ENCODE measurements around the gene SAA1.
"Not testable (repeated sequence)": the region's sequence is repeated elsewhere in the genome, so short reads cannot be mapped to it uniquely, and the experiment has no call there.

Gene SAA1

DNA sequence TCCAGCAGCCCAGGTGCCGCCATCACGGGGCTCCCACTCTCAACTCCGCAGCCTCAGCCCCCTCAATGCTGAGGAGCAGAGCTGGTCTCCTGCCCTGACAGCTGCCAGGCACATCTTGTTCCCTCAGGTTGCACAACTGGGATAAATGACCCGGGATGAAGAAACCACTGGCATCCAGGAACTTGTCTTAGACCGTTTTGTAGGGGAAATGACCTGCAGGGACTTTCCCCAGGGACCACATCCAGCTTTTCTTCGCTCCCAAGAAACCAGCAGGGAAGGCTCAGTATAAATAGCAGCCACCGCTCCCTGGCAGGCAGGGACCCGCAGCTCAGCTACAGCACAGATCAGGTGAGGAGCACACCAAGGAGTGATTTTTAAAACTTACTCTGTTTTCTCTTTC, at the start of gene SAA1:
SAA1 (plus strand) TSS at position 316 of the 400 bp plus-strand sequence. CDS start 624 bp downstream, outside the sequence.
- no peak for DNase-seq (ENCODE audit: low spot score)

DNA sequence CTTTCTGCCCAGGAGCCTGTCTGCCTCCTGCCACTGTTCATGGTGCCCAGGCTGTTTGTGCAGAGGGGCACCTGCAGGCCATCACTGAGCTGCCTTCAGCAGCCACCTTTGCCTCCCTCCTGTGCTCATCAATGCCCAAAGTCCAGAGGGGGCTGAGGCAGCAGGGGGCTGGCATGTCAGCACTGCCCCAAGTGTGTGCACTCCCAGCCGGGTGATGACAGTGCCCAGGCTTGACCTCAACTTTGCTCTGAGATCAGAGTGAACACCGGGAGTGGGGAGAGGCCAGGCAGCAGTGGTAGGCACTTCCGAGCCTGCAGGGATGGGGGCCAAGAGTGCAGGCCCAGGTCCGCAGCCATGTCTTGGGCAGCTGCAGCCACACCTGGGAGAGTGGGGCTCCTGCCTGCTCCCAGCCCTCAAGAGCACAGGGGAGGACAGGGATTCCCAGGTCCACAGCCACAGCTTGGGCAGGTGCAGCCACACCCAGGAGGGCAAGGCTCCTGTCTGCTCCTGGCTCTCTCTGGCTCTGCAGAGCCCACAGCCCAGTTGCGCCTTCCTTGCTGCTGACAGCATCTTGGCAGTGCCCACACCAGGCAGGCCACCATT, 44.7 kb upstream of the SAA1 start:
- no peak for DNase-seq (ENCODE audit: low spot score)

DNA sequence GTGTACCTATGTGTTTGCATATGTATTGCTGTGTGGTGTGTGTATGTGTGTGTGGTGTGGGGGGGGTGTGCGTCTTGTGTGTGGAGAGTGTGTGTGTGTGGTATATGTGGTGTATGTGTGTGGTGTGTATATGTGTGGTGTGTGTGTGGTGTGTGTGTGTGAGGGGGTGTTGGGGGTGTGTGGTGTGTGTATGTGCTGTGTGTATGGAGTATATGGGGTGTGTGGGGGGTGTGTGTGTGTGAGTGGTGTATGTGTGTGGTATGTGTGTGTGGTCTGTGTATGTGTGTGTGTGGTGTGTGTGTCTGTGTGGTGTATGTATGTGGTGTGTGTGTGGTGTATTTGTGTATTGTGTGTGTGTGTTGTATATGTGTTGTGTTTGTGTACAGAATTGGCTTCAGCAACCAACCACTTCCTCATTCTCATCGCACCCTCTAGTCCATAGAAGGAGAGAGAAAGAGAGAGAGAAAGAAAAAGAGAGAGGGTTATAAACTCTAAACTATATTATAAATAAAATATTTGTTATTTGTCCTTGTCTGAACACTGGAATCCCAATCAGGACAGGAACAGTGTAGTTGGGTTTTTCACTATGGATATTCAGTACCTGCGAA, 43.1 kb upstream of the SAA1 start:
- DNase-seq (ENCODE audit: low spot score), result no peak

DNA sequence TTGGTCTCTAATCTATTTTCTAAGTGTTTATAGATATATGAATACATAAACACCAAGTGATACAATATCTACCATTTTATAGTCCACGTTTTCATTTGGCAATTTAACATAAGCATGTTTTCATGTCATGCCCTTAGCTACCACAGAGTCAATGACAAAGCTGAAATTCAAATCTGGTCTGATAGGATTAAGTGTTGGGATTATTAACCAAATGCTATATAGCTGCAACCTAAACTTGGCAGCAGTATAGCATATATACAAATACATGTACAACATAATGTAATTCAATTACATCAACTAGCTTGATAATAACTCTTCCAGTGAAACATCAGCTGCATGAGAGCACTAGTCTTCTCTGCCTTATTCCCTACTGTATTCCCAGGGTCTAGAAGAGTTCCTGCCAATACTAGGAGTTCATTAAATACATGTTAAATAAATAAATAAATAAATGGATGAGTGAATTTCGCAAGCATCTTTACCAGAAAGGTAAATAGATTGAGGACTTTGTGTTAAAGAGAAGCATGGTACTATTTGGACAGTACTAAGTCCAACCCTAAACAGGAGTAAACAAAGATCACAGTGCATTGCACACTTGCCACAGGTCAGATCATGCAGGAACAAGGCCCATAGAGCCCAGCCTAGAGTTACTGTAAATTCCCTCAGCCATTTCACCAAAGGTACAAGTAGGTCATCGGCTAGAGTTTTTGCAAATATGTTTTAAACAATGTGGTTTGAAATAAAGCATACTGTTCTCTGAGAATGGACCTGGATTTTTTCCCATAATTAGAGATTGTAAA, 42.3 kb upstream of the SAA1 start:
- DNase-seq (ENCODE audit: low spot score), result no peak

DNA sequence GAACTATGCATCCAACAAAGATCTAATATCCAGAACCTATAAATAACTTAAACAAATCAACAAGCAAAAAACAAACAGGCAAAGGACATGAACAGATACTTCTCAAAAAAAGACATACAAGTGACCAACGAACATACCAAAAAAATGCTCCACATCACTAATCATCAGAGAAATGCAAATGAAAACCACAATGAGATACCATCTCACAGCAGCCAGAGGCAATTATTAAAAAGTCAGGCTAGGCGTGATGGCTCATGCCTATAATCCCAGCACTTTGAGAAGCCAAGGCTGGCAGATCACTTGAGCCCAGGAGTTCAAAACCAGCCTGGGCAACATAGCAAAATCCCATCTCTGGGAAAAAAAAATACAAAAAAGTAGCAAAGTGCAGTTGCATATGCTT, 40.2 kb upstream of the SAA1 start:
- no peak for DNase-seq (ENCODE audit: low spot score)

DNA sequence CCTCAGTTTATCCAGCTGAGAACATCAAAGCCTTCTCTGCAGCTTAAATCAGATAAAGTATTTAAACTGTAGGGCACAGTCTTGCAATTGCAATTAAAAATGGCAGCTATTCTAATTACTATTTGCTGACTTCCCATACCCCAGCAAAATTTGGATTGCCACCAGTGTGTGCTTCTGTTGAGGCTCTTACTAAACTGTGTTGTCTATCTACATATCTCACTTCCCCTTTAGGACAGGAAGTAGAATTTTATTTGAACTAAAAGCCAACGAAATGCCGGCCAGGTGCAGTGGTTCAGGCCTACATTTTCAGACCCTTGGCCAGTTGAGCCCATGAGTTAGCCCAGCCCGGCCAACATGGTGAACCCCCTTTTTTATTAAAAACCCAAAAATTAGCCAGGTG, 36.6 kb upstream of the SAA1 start:
- DNase-seq (ENCODE audit: low spot score), result no peak

DNA sequence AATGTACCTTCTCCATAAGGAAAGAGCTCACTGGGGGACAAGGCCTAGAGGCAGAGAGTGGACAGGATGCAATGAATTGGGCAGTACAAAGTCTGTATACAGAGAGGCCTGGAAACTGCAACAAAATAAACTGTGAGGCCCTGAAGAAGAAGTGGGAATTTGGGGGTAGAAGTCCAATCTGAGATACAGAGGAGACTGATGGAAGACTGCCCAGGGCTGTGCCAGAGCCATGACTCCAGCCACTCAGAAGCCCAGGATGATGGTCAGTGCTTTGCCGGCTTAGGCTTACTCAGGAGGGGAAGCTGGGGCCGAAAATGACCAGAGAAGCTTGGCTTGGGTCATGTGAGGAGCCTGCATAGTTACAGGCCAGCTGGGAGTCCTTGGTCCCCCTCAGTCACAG, 35.2 kb upstream of the SAA1 start:
- DNase-seq (ENCODE audit: low spot score), result no peak

DNA sequence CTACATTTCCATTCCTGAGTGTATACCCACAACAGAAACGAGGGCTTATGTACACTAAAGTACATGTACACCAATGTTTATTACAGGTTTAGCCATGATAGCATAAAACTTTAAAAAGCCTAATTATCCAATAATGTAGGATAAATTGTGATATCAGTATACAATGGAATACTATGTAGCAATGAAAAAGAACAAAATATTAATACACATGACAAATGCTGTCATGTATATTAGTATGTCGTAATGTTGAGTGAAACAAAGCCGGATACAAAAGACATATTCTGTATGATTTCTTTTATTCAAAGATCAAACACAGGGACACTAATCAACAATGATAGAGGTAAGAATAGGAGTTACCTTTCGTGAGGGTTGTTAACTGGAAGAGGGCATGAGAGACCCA, 32.2 kb upstream of the SAA1 start:
- no peak for DNase-seq (ENCODE audit: low spot score)

DNA sequence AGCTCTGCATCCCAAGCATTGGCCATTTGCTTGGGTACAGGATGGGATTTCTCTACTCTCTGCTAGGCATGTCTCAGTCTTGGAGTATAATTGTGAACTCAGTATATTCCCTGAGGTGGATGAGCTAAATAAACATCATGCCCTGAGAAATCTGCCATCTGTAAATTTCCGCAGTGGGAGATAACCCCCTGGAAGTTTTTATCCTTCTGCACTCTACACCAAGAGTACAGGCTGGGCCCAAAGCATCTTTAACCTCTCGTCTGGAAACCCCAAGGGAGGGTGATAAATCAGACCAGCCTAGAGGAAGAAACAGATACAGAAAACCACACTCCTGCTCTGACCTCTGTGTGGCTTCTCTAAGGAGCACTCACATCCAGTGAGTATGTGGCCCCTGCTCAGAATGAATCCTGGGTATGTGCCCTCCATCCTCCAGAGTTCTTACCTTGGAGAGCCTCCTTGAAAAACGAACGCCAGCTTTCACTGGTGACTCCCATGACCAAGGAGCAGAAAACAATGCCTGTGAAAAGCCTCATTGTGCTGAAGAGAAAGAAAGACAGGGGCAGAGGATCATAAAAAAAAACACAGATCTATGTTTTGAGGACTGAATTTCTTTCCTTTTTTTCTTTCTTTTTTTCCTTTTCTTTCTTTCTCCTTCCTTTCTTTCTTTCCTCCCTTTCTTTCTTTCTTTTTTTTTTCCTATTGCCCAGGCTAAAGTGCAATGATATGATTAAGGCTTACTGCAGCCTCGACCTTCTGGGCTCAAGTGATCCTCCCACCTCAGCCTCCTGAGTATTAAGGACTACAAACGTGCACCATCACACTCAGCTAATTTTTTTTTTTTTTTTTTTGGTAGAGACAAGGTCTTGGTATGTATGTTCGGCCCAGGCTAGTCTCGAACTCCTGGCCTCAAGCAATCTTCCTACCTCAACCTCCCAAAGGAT, 30.4 kb upstream of the SAA1 start:
- no peak for DNase-seq (ENCODE audit: low spot score)

DNA sequence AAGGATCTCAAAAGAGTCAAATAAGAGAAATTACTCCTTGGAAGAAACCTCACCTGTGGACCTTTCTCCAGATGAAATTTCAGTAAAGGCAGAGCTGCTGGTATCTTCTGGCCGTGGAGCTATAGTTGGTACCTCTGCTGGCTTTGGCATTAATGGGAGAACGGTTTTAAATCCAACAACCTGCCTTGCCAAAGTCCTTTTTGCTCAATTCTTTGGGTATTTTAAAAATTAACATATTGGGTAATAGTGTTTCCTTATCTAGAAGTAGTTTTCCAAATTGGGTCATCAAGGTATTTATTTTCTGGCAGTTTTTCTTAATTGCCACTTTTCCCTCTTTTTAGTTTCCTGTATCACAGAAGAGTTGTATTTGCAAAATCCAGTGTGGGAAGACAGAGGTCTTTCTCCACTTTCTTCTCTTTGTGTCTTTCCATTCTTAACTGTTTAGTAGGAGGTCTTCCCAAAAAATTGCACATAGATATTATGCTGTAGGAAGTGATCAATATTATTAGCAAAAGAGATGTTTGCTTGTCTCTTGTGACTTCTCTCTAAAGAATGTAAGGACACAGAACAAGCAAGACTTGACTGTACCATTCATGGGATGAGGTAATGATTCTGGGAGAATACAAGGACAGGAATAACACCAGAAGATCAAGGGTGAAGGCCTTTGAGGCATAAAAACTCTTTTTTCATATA, 29.3 kb upstream of the SAA1 start, which contains the start of gene SAA4:
SAA4 (minus strand) TSS at position 139 of the 693 bp plus-strand sequence. CDS start 876 bp downstream, outside the sequence.
- no peak for DNase-seq (ENCODE audit: low spot score)

DNA sequence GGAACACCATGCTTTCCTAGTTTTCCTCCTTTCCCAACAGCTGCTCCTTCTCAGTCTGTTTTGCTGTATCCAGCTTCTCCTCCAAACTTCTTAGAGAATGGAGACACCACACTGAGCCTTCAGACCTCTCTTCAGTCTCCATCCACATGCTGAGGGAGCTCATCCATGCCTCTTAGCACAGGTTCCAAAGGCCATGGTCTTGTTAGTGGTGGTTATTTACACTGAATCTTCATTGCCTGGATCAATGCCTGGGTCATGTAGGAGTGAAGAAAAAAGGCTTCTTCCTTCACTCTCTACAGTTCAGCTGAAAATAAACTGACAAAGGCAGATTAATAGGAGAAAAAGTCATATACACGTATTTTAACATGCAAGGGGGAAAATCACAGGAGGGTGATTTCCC, 26.4 kb upstream of the SAA1 start:
- no peak for DNase-seq (ENCODE audit: low spot score)

DNA sequence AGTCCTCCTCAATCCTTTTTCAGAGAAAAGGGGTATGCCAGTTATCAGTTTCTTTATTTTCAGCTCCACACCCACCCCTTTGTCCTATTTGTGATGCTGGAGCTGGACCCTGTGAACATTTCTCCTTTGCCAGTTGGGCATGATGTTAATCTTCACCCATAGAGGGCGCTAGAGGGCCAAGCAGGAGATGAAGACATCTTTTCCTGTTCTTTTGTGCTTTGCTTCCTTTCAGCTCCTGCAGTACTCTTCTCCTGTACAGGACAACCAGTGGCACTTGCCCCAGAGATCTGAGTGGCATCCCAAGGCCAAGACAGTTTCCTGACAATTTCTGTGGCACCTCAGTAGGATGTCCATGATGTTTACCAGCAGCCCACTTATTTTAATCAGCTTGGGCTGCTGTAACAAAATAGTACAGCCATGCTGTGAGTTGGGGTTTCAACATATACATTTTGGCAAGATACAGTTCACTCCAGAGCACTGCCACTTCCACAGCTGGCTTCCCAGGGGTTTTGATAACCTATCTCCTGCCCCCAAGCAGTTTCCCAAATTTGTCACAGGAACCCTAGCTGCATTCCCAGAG, 22.2 kb upstream of the SAA1 start:
- peak; percentile 16 for DNase-seq (ENCODE audit: low spot score)

DNA sequence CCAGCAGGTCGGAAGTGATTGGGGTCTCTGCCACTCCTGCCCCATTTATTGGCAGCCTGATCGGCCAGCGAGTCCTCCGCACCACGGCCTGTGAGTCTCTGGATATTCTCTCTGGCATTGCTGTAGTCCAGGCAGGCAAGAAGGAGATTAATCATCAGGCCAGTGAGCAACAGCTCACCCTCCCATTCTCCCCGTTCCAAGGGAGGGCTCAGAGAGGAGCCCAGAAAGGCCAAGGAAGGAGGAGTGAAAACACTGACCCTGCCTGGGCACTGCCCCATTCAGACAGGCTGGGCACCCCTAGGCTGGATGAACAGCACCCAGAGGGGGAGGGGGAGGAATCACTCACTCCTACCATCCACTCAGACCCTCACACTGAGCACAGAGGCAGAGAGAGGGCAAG, 20.7 kb upstream of the SAA1 start:
- no peak for DNase-seq (ENCODE audit: low spot score)

DNA sequence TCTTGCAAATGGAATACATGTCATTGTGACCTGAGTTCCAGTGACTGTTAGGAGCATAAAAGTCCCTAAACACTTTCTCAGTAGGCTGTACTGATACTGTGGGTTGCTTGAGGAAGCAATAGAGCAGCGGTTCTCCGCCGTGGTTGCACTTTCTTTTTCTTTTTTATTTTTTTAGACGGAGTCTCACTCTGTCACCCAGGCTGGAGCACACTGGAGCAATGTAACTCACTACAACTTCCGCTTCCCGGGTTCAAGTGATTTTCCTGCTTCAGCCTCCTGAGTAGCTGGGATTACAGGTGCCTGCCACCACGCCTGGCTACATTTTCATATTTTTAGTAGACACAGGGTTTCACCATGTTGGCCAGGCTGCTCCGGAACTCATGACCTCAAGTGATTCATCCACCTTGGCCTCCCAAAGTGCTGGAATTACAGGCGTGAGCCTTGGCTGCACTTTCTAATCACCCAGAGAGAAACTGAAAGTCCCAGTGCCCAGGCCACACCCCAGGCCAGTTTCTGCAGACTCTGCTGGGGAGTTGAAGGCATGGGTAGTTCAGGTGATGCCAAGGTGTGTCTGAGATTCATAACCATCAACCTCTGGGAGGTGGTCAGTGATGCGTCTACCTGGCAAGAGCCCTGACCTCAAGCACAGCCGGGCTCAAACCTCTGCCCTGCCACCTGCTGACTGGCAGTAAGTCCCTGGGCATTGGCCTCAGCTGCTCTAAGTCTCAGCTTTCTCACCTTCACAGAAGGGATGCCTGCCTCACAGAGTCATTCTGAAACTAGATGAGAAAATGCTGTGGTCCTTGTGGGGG, 19.5 kb upstream of the SAA1 start:
- not testable (repeated sequence) for DNase-seq (ENCODE audit: low spot score)

DNA sequence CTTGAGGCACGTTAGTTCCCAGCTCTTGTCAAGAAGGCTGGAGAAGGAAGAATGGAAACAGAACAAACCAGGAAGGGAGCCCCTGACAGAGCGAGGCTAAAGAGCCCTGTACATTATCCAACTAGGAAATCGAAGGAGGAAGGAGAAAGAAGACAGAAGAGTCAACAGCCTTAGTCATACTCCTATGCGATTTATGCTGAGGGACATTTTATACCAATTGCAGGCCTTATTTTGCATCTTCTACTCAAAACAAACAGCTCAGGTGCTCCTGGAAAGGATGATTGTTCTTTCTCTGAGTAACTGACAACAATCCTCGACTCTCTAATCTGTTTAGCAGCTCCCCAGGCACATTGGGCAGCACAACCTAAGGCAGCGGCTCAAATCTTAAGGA, 18.9 kb upstream of the SAA1 start:
- not testable (repeated sequence) for DNase-seq (ENCODE audit: low spot score)

DNA sequence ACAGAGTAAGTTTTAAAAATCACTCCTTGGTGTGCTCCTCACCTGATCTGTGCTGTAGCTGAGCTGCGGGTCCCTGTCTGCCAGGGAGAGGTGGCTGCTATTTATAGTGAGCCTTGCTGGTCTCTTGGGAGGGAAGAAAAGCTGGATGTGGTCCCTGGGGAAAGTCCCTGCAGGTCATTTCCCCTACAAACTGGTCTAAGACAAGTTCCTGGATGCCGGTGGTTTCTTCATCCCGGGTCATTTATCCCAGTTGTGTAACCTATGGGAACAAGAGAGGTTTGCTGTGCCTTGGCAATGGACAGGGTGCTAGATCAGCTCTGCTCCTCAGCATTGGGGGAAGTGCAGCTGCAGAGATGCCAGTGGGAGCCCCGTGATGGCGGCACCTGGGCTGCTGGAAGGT, 17.5 kb upstream of the SAA1 start, which contains the start of gene SAA2:
SAA2 (minus strand) TSS at position 108 of the 400 bp plus-strand sequence. CDS start 657 bp downstream, outside the sequence.
- DNase-seq (ENCODE audit: low spot score), result no peak

DNA sequence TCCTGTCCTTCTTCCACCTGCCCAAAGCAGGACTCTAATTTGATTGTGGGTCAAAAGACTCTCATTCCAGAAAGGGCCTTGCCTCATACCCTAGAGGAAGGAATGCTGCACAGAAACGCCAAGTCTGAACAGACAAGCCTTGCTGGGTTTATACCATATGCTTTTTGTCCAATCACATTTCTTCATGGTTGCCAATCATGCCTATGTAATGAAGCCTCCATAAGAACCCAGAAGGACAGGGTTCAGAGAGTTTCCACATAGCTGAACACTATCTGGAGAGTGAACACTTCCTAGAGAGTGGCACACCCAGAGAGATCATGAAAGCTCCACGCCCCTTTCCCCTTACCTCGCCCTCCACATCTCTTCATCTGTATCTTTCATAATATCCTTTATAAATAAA, 12.8 kb upstream of the SAA1 start:
- no peak for DNase-seq (ENCODE audit: low spot score)

DNA sequence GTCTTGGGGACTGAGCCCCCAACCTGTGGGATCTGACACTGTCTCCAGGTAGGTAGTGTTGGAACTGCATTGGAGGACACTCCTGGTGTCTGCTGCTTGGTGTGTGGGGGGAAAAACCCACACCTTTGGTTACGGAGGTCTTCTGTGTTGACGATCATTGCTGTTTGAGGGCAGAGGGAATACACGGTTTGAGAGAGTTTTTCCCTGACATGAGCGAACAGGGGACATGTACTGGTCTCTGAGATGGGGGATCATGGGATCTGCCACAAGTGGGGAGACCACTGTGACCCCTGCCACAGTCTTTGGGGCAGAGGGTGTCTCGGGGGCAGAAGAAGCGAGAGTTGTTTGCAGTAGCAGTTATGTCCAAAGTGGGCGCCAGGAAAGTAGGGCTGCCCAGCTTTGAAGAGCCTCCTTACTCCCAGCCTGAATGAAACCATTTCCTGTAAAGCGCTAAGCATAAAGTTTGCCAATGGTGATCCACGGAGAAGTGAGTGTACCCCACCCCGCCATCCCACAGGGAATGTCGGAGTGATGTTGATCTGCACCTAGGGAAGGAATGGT, 12.2 kb upstream of the SAA1 start:
- DNase-seq (ENCODE audit: low spot score), result no peak

DNA sequence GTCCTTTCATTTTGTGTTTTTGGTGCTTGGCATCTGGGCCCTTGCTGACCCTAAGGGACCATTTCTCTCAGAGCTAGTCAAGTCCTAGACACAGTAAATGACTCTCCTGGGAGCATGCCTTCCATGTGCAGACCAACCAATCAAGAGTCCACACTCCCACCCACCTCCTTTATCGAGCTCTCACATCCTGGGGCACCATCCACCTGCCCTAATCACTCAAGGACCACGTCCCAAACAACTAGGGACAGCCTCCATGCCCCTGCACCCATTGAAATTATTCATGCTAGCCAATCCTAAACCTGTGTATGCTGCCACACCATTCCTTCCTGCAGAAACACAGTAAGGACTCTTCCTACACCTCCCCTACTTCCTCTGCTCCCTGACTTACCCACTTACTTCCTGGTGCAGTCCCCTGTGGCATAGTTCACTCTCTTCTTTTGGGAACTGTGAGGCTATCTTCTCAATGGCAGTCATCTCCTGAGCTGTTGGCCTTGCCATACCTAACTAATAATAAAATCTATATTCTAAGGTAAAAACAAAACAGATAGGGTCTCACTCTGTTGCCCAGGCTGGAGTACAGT, 11.2 kb upstream of the SAA1 start:
- DNase-seq (ENCODE audit: low spot score), result no peak

Data from putamen (tissue), 1 donor.